BLaER1 treated with 17β-estradiol and CSF1 and Interleukin-3, amounts not matched to agents 10 nM and 100 nM (cell line): Measurements from ENCODE around the gene RBP3.
A peak's percentile ranks its signal among the peaks of the same experiment; 100 is the strongest.

Experiments used
- H3K27ac ChIP-seq, 11 experiments: shearing (Covaris generic); formaldehyde crosslinking; 2 replicates each; pipeline ENCODE4 v1.8.1; 2022
- H3K27me3 ChIP-seq, 11 experiments: shearing (Covaris generic); formaldehyde crosslinking; 2 replicates each; pipeline ENCODE4 v1.8.1; 2022
- H3K36me3 ChIP-seq, 11 experiments: shearing (Covaris generic); formaldehyde crosslinking; 2 replicates each; pipeline ENCODE4 v1.8.1; 2022
- H3K4me1 ChIP-seq, 10 experiments: shearing (Covaris generic); formaldehyde crosslinking; 2 replicates each; pipeline ENCODE4 v1.8.1; 2022
- H3K4me2 ChIP-seq, 11 experiments: shearing (Covaris generic); formaldehyde crosslinking; 2 replicates each; pipeline ENCODE4 v1.8.1; 2022
- H3K4me3 ChIP-seq, 10 experiments: shearing (Covaris generic); formaldehyde crosslinking; 2 replicates each; pipeline ENCODE4 v1.8.1; 2022
- H3K9ac ChIP-seq, 11 experiments: shearing (Covaris generic); formaldehyde crosslinking; 2 replicates each; pipeline ENCODE4 v1.8.1; 2022
- H3K9me3 ChIP-seq, 11 experiments: shearing (Covaris generic); formaldehyde crosslinking; replicated peaks in 1 of 11; 2 replicates each; pipeline ENCODE4 v1.8.1; 2022
- H4K20me1 ChIP-seq, 11 experiments: shearing (Covaris generic); formaldehyde crosslinking; 2 replicates each; pipeline ENCODE4 v1.8.1; 2022
- Cebpa-rat ChIP-seq, 11 experiments: shearing (Covaris generic); IDR thresholded peaks; 2 replicates each; pipeline ENCODE4 v1.8.1; 2022

The RBP3 gene

GRCh38 chr10:47331954-47332353, 16.2 kb upstream of the RBP3 start:
- Histone ChIP-seq H3K9me3 (no peaks in the 10 kb centered on the region), H3K36me3 (no peaks in the 10 kb centered on the region), H3K4me3 (no peak overlapping the region), H4K20me1 (no peaks in the 10 kb centered on the region), H3K4me2 (no peak overlapping the region), H3K9ac (no peak overlapping the region), H3K27ac (no peak overlapping the region), H3K27me3 (no peaks in the 10 kb centered on the region), H3K4me1 (no peaks in the 10 kb centered on the region)
- no peak for TF ChIP-seq Cebpa-rat (IDR thresholded peaks at IDR 0.05)

GRCh38 chr10:47332371-47332770, 15.8 kb upstream of the RBP3 start:
- H3K4me2 ChIP-seq = no peak overlapping the region
- no peaks in the 10 kb centered on the region for H3K4me1 ChIP-seq
- no peaks in the 10 kb centered on the region for H4K20me1 ChIP-seq
- TF ChIP-seq Cebpa-rat (IDR thresholded peaks at IDR 0.05) = no peak
- H3K36me3 ChIP-seq = no peaks in the 10 kb centered on the region
- H3K9me3 ChIP-seq = no peaks in the 10 kb centered on the region
- no peak overlapping the region for H3K9ac ChIP-seq
- H3K4me3 ChIP-seq = no peak overlapping the region
- H3K27ac ChIP-seq = no peak overlapping the region
- H3K27me3 ChIP-seq = no peaks in the 10 kb centered on the region

GRCh38 chr10:47332946-47333345, 15.2 kb upstream of the RBP3 start:
- no peaks in the 10 kb centered on the region for H3K36me3 ChIP-seq
- no peak overlapping the region for H3K4me3 ChIP-seq
- no peaks in the 10 kb centered on the region for H4K20me1 ChIP-seq
- no peaks in the 10 kb centered on the region for H3K4me1 ChIP-seq
- H3K27me3 ChIP-seq = no peaks in the 10 kb centered on the region
- H3K4me2 ChIP-seq = no peak overlapping the region
- H3K9me3 ChIP-seq = no peaks in the 10 kb centered on the region
- H3K9ac ChIP-seq = no peak overlapping the region
- no peak overlapping the region for H3K27ac ChIP-seq
- TF ChIP-seq Cebpa-rat (IDR thresholded peaks at IDR 0.05) = no peak

GRCh38 chr10:47333532-47333931, 14.6 kb upstream of the RBP3 start:
- Histone ChIP-seq H3K9me3 (no peaks in the 10 kb centered on the region), H3K27ac (no peak overlapping the region), H3K4me3 (no peak overlapping the region), H3K36me3 (no peaks in the 10 kb centered on the region), H3K4me1 (no peaks in the 10 kb centered on the region), H4K20me1 (no peaks in the 10 kb centered on the region), H3K27me3 (no peaks in the 10 kb centered on the region), H3K9ac (no peak overlapping the region), H3K4me2 (no peak overlapping the region)
- TF ChIP-seq Cebpa-rat (IDR thresholded peaks at IDR 0.05) = no peak

GRCh38 chr10:47334466-47335295, 13.5 kb upstream of the RBP3 start:
- no peak for TF ChIP-seq Cebpa-rat (IDR thresholded peaks at IDR 0.05)
- no peak overlapping the region for H3K4me2 ChIP-seq
- H3K9me3 ChIP-seq = no peaks in the 10 kb centered on the region
- H4K20me1 ChIP-seq = no peaks in the 10 kb centered on the region
- no peak overlapping the region for H3K9ac ChIP-seq
- no peaks in the 10 kb centered on the region for H3K27me3 ChIP-seq
- no peak overlapping the region for H3K27ac ChIP-seq
- H3K36me3 ChIP-seq = no peaks in the 10 kb centered on the region
- H3K4me1 ChIP-seq = peaks cover 0 to 5% (median 2%) of the 10 kb centered on the region in 10 experiments; a peak in 12 of 20 replicates
- H3K4me3 ChIP-seq = no peak overlapping the region

GRCh38 chr10:47335906-47336305, 12.3 kb upstream of the RBP3 start:
- TF ChIP-seq Cebpa-rat (IDR thresholded peaks at IDR 0.05) = no peak
- no peaks in the 10 kb centered on the region for H3K36me3 ChIP-seq
- no peaks in the 10 kb centered on the region for H3K9me3 ChIP-seq
- no peak overlapping the region for H3K9ac ChIP-seq
- peaks cover 9 to 17% (median 13%) of the 10 kb centered on the region in 10 experiments; a peak in 18 of 20 replicates for H3K4me1 ChIP-seq
- no peak overlapping the region for H3K27ac ChIP-seq
- H4K20me1 ChIP-seq = no peaks in the 10 kb centered on the region
- H3K4me3 ChIP-seq = no peak overlapping the region
- no peak overlapping the region for H3K4me2 ChIP-seq
- no peaks in the 10 kb centered on the region for H3K27me3 ChIP-seq

- no peak overlapping the region for H3K4me2 ChIP-seq
- peaks cover 9 to 18% (median 13%) of the 10 kb centered on the region in 10 experiments; a peak in 18 of 20 replicates for H3K4me1 ChIP-seq
- H3K27me3 ChIP-seq = no peaks in the 10 kb centered on the region
- H3K4me3 ChIP-seq = no peak overlapping the region
- no peak overlapping the region for H3K27ac ChIP-seq
- no peaks in the 10 kb centered on the region for H3K36me3 ChIP-seq
- TF ChIP-seq Cebpa-rat (IDR thresholded peaks at IDR 0.05) = no peak
- H4K20me1 ChIP-seq = no peaks in the 10 kb centered on the region
- H3K9ac ChIP-seq = no peak overlapping the region
- H3K9me3 ChIP-seq = no peaks in the 10 kb centered on the region
Observed at GRCh38 chr10:47336387-47337134, 11.6 kb upstream of the RBP3 start.

GRCh38 chr10:47337310-47337709, 10.9 kb upstream of the RBP3 start:
- Histone ChIP-seq H3K9me3 (no peaks in the 10 kb centered on the region), H3K27ac (no peak overlapping the region), H3K4me1 (peaks cover 9 to 18% (median 13%) of the 10 kb centered on the region in 10 experiments; a peak in 18 of 20 replicates), H4K20me1 (no peaks in the 10 kb centered on the region), H3K27me3 (no peaks in the 10 kb centered on the region), H3K4me3 (no peak overlapping the region), H3K9ac (no peak overlapping the region), H3K4me2 (no peak overlapping the region), H3K36me3 (no peaks in the 10 kb centered on the region)
- no peak for TF ChIP-seq Cebpa-rat (IDR thresholded peaks at IDR 0.05)

- Histone ChIP-seq H3K27me3 (no peaks in the 10 kb centered on the region), H3K4me3 (no peak overlapping the region), H4K20me1 (no peaks in the 10 kb centered on the region), H3K4me1 (peaks cover 9 to 18% (median 13%) of the 10 kb centered on the region in 10 experiments; a peak in 18 of 20 replicates), H3K27ac (peak overlapping the region in 7 of 11 experiments; percentile 36 to 77 (median 61); a peak in 13 of 22 replicates), H3K4me2 (peak overlapping the region in 7 of 11 experiments; percentile 50 to 83 (median 68); a peak in 10 of 22 replicates), H3K36me3 (no peaks in the 10 kb centered on the region), H3K9ac (peak overlapping the region in 2 of 11 experiments; percentile 36 to 54; a peak in 2 of 22 replicates), H3K9me3 (no peaks in the 10 kb centered on the region)
- no peak for TF ChIP-seq Cebpa-rat (IDR thresholded peaks at IDR 0.05)
Observed at GRCh38 chr10:47339186-47339735, 8.9 kb upstream of the RBP3 start.
